GM19455 (cell line): ENCODE results near the gene CYP2C9.
"Not testable (repeated sequence)": the region's sequence is repeated elsewhere in the genome, so short reads cannot be mapped to it uniquely, and the experiment has no call there.

Experiments used
- ATAC-seq: cut with Tn5 transposase; IDR thresholded peaks from one replicate; pipeline ENCODE4 v1.9.1; 2021; ENCODE audit not compliant: unreplicated experiment

CYP2C9 gene

DNA sequence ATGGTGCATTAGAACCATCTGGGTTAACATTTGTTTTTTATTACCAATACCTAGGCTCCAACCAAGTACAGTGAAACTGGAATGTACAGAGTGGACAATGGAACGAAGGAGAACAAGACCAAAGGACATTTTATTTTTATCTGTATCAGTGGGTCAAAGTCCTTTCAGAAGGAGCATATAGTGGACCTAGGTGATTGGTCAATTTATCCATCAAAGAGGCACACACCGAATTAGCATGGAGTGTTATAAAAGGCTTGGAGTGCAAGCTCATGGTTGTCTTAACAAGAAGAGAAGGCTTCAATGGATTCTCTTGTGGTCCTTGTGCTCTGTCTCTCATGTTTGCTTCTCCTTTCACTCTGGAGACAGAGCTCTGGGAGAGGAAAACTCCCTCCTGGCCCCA, at the start of gene CYP2C9:
TSS of gene CYP2C9 (plus strand) at position 276 of the 400 bp plus-strand sequence. CDS start at position 301, 25 bp downstream.
- no peak for ATAC-seq

DNA sequence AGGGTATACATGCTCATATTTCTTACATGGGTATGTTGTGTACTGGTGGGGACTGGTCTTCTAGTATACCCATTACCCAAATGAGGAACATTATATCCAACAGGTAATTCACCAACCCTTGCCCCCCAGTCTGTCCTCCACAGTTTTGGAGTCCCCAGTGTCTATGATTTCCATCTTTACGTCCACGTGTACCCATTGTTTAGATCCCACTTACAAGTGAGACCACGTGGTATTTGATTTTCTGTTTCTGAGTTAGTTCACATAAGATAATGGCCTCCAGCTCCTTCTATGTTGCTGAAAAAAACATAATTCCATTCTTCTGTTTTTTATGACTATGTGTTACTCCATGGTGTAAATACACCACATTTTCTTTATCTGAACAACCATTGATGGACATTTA, 49.3 kb upstream of the CYP2C9 start:
- ATAC-seq: no peak

DNA sequence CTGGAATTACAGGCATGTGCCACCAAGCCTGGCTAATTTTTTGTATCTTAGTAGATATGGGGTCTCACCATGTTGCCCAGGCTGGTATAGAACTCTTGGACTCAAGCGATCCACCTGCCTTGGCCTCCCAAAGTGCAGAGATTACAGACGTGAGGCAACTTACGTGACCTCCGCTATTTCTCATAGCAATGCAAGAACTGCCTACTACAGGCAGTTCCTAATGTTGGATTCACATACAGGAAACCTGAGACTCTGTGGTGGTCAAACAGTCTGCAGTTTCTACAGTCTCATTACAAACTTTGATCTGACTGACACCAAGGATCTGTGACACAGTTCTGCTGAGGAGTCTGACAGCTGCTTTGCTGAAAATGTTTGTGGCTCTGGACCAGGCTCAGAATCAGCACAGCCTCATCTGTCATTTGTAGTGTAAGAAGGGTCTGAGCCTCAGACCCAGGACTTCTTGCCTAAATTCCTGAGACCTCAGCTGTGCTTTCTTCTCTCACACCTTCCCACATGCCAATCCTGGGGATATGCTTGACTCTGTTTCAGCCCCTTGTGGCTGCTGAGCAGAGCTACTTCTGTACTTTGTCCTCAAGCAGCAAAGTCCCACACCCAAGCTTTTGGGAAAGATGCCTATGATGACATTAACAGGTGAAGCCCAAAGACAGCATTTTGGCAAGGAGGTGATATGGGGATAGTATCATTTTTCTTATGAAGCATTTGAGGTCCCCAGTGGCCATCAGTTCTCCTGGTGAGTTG, 48.0 kb upstream of the CYP2C9 start:
- no peak for ATAC-seq

DNA sequence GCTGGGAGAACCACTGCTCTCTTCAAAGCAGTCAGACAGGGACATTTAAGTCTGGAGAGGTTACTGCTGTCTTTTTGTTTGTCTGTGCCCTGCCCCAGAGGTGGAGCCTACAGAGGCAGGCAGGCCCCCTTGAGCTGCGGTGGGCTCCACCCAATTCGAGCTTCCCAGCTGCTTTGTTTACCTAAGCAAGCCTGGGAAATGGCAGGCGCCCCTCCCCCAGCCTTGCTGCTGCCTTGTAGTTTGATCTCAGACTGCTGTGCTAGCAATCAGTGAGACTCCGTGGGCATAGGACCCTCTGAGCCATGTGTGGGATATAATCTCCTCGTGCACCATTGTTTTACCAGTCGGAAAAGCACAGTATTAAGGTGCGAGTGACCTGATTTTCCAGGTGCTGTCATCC, 40.0 kb upstream of the CYP2C9 start:
- ATAC-seq: not testable (repeated sequence)

DNA sequence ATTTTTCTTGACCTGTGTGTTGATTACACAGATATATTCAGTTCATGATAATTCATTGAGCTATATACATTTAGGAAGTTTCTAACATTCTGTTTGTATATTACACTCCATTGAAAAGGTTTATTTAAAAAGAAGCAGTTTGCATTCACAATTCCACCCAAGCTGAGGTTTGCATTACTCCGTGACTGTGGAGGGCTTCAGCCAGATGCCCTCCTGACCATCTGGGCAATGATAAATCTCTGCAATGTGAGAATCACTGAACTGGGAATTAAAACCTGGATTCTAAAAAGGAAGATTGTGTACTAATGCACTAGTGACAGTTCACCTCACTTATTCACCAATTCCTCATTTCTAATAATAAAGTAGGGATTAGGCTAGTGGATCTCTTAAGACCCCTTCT, 36.4 kb upstream of the CYP2C9 start:
- no peak for ATAC-seq

DNA sequence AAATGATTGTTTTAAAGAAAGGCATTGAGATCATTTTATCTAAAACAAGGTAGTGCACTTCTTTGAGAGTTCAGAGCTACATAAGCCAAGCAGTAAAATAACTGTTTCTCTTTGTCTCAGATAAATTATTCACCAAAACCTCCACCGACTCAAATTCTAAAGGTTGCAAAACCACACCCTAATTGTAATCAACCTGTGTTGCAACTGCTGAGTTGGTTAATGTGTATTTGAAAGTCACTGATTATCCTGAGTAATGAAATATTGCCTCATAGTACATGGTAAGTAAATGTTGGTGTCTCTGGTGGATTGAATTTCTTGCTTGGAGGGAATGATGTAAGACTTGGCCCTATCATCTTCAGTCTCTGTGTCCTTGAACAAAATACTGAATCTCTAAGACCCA, 35.9 kb upstream of the CYP2C9 start:
- ATAC-seq: no peak

DNA sequence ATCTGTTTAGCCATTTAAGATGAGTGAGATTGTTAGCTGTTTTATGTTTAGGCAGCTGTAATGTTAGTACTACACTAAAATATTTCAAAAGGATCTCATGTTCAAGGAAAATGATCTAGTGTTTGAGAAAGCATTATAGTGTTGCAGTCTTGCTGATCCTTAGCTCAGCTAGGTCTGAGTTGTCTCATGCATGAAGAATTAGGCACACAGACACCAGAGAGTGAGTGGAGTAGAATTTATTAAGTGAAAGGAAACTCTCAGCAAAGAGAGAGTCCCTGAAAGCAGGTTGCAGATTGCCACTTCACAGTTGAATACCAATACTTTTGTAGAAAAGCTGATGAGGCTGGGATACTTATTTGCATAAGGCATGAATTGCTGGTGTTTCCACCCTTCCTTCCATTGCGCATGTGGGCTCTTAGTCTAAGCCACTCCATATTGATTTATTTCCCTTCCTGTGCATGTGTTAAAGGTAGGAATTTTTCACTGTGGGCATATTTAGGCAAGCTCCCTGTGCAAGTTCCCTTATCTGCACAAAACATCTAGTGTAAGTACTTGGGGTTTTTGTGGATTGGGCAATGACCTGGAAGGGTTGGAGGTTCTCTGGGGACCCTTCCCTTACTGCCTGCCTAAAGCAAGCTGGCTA, 33.8 kb upstream of the CYP2C9 start:
- not testable (repeated sequence) for ATAC-seq

DNA sequence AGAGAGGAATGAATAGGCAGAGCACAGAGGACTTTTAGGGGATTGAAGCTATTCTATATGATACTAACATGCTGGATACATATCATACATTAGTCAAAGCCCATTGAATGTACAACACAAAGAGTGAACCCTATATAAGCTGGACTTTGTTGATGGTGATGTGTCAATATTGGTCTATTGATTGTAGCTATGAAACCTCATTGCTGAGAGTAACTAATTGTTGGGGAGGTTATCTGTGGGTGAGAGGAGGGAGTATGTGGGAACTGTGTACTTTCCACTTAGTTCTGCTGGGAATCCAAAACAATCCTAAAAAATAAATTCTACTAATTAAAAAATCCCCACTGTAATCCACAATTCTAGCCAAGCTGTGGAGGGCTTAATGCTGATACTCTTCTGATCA, 22.0 kb upstream of the CYP2C9 start:
- no peak for ATAC-seq

DNA sequence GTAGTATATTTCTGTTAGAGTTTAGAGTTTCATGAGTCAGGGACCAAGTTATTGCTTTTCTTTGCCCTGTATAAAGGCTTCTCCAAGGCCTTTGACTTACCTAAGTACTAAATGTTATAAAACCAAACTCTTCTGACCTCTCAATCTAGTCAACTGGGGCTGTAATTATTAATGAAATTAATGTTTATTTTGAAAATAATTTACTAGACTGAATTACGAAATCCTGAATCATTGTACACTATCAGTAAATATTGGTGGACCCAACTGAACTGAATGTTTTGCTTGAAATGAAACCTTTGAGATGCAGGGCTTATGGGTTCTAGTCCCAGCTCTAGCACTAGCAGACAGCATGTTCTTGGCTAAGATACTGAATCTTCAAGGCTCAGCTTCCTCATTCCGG, 1.7 kb upstream of the CYP2C9 start:
- ATAC-seq: no peak

DNA sequence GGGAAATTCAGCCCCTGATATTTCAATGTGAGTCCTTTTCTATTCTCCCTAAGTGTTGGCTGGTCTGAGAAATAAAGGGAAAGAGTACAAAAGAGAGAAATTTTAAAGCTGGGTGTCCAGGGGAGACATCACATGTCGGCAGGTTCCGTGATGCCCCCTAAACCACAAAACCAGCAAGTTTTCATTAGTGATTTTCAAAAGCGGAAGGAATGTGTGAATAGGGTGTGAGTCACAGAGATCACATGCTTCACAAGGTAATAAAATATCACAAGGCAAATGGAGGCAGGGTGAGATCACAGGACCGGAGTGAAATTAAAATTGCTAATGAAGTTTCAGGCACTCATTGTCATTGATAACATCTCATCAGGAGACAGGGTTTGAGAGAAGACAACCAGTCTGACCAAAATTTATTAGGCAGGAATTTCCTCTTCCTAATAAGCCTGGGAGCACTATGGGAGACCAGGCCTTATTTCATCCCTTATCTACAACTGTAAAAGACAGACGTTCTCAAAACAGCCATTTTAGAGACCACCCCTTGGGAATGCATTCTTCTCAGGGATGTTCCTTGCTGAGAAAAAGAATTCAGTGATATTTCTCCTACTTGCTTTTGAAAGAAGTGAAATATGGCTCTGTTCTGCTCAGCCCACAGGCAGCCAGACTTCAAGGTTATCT, 5.1 kb downstream of the CYP2C9 start:
- not testable (repeated sequence) for ATAC-seq

DNA sequence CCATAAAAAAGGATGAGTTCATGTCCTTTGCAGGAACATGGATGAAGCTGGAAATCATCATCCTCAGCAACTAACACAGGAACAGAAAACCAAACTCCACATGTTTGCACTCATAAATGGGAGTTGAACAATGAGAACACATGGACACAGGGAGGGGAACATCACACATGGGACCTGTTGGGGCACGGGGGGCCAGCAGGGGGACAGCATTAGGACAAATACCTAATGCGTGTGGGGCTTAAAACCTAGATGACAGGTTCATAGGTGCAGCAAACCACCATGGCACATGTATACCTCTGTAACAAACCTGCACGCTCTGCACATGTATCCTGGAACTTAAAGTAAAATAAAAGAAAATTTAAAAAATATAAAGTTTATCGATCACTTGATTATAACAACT, 7.7 kb downstream of the CYP2C9 start:
- ATAC-seq: not testable (repeated sequence)

DNA sequence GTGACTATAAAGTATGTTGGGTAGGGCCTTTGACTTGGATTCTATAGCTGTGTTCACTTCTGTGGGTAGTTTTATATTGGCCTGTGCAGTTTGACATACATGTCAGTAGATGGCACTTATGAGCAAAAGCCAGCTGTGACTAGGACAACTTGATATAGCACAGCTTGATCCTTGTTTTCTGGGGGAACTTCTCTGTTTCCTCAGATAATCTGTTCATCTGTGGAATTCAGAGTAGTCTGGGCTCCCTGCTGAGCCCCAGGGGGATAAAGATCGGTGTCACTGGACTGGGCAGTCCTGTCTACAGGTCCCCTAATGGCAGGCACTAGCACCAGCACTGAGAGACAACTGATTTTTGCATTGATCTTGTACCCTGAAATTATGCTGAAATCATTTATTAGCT, 25.4 kb downstream of the CYP2C9 start:
- ATAC-seq: no peak

DNA sequence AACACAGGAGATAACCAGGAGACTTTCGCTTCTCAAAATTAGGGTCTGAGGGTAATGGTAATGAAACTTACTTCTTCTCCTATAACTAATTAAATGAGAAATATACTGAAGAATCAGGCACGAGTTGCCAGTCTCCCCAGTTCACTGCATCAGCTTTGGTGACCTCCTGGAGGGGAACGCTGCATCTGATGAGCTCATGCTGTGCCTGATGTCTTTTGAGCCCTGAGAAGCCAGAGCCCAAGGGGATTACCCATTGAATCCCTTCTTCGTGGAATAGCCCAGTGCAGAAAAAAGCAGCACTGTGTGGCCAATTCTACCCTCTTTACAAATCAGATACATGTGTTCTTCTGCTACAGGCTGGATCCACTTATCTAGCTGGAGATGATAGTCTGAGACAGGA, 45.1 kb downstream of the CYP2C9 start:
- no peak for ATAC-seq

DNA sequence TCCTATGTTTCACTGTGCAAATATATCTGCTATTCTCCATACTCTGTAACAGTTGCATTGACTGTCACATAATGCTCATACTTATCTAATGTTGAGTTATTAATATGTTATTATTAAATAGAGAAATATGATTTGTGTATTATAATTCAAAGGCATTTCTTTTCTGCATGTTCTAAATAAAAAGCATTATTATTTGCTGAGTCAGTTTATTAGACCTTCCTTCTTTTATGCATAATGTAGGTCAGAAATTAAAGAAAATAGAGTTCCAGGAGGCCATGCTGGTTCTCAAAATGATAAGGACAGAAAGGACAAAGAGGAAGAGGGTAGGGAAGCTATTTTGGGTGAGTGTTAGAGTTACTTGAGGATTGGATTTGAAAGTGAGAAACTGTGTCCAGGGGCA, 50.7 kb downstream of the CYP2C9 start:
- ATAC-seq: no peak

DNA sequence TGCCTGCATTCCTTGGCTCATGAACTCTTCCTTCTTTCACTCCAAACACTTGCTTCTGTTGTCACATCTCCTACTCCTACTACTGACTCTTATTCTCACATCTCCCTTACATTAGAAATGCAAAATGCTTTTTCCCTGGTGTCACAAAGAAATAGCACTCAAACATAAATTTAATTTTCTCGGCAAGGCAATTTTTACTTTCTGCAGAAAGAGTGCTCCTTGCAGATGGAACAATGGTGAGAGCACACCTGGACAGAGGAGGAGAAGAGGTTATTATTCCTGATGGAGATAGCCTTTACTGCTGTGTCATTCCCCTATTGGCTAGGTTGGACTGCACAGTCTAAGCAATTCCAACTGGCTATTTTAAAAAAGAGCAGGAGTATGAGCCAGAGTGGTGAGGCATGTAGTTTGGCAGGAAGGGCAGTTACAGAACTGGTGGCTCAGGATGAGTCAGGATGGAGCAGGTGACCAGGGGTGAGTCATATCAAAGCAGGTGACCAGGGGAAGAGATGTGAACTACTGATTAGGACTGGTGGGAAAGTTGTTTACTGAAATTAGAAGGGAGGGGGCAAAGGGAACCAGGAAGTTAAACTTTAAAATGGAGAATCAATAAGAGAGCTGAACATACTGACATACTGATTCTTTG, 52.9 kb downstream of the CYP2C9 start:
- no peak for ATAC-seq

DNA sequence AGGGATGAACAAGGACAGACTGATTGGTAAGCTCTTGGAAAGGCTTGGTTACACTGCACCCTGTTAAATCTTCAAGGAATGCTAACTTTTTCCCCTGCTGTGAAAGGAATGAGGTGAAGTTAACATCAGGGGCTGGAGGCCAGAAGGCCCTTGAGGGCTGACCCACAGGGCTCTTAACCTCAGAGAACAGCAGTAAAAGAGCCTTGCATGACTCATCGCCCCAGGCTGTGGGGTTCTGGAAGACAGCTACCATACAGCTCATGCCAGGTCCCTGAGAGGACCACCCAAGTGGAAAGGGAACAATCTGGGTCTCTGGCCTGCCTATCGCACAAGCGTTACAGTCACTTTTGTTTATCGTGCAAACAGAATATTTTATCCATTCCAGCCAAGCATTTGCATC, 54.4 kb downstream of the CYP2C9 start:
- ATAC-seq: no peak

DNA sequence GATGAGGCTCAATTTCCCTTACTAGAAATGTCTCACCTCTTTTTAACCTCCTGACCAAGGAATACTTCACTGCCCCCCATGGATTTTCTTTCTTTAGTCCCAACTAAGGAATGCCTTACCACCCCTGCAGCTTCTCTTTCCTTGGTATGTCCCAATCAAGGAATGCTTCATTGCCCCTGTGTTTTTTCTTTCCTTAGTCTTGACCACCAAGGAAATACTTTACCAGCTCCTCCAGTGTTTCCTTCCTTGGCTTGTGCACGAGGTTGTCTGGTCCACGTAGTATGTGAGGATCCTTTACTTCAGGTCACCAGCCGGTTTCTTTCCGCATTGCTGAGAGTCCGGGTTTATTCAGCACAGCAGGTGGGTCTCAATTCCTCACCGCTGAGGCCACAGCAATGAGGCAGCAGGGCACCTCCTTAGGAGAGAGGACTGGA, 59.3 kb downstream of the CYP2C9 start:
- no peak for ATAC-seq

DNA sequence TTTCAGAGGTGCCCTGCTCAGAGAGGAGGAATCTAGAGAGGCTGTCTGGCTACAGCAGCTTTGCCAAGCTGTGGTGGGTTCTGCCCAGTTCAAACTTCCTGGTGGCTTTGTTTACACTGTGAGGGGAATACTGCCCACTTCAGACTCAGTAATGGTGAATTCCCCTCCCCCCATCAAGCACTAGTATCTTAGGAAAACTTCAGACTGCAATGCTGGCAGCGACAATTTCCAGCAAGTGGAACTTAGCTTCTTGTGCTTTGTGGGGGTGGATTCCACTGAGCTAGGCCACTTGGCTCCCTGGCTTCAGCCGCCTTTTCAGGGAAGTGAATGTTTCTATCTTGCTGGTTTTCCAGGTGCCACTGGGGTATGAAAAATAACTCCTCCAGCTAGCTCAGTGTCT, 88.0 kb downstream of the CYP2C9 start:
- no peak for ATAC-seq

DNA sequence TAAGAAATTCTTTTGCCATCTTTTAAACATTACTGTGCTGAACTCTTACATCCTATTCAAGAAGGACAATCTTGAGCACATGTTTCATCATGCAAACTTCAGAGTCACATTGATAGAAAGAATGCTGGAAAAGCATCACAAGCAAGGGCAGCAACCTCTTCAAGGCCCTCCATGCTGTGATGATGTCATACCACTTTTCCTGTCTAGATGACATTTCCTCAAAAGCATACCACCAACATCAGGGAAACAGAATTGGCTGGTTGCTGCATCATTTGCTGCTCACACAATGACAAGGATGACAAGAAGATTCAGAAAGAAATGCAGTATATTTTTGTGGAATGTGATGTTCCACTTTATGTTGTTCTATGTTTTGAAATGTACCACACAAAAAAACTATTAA, 93.2 kb downstream of the CYP2C9 start:
- no peak for ATAC-seq

DNA sequence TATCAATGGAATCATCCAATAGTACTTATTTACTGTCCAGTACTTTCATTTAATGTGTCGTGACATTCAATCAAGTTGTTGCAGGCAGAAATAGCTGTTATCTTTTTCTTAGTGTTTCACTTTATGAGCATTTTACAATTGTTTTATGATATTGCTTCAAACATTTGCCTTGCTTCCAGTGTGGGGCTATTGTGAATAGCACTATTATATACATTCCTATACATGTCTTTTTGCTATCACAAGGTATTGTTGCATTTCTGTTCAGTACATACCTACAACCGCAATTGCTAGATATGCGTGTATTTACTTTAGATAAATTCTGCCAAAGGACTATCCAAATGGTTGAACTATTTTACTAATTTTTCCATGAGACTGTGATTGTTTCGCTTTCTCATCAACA, 95.9 kb downstream of the CYP2C9 start:
- no peak for ATAC-seq
